Measurements from ENCODE around the gene NHSL1.

The NHSL1 gene

GRCh38 chr6:138499303-138500018 is at the start of gene NHSL1:
TSS of gene NHSL1 (minus strand) at chr6:138499494. CDS start at chr6:138499290, 204 bp downstream.
- DNase-seq (ENCODE audit: low read depth), result no peak

- DNase-seq (ENCODE audit: low read depth), result no peak
These were observed 47.5 kb upstream of the NHSL1 start for GRCh38 chr6:138546733-138547185.

- no peak for DNase-seq (ENCODE audit: low read depth)
These were observed 46.3 kb upstream of the NHSL1 start for GRCh38 chr6:138545621-138545980.

GRCh38 chr6:138544501-138544900 is 45.2 kb upstream of the NHSL1 start:
- no peak for DNase-seq (ENCODE audit: low read depth)

- no peak for DNase-seq (ENCODE audit: low read depth)
These were observed 44.4 kb upstream of the NHSL1 start for GRCh38 chr6:138543657-138544056.

- no peak for DNase-seq (ENCODE audit: low read depth)
These were observed 42.7 kb upstream of the NHSL1 start for GRCh38 chr6:138541823-138542481.

- DNase-seq (ENCODE audit: low read depth), result no peak
These were observed 41.2 kb upstream of the NHSL1 start for GRCh38 chr6:138540468-138540867.

GRCh38 chr6:138539876-138540275 is 40.6 kb upstream of the NHSL1 start:
- no peak for DNase-seq (ENCODE audit: low read depth)

GRCh38 chr6:138538390-138539031 is 39.2 kb upstream of the NHSL1 start:
- no peak for DNase-seq (ENCODE audit: low read depth)

GRCh38 chr6:138537106-138537505 is 37.8 kb upstream of the NHSL1 start:
- DNase-seq (ENCODE audit: low read depth), result no peak

- no peak for DNase-seq (ENCODE audit: low read depth)
These were observed 36.6 kb upstream of the NHSL1 start for GRCh38 chr6:138535728-138536455.

GRCh38 chr6:138533667-138534066 is 34.4 kb upstream of the NHSL1 start:
- DNase-seq (ENCODE audit: low read depth), result no peak

GRCh38 chr6:138531387-138531786 is 32.1 kb upstream of the NHSL1 start:
- no peak for DNase-seq (ENCODE audit: low read depth)

- DNase-seq (ENCODE audit: low read depth), result no peak
These were observed 30.2 kb upstream of the NHSL1 start for GRCh38 chr6:138529478-138529877.

- no peak for DNase-seq (ENCODE audit: low read depth)
These were observed 29.7 kb upstream of the NHSL1 start for GRCh38 chr6:138528956-138529355.

GRCh38 chr6:138528137-138528536 is 28.8 kb upstream of the NHSL1 start:
- no peak for DNase-seq (ENCODE audit: low read depth)

GRCh38 chr6:138527411-138528088 is 28.3 kb upstream of the NHSL1 start:
- no peak for DNase-seq (ENCODE audit: low read depth)

GRCh38 chr6:138526822-138527235 is 27.5 kb upstream of the NHSL1 start:
- no peak for DNase-seq (ENCODE audit: low read depth)

GRCh38 chr6:138525355-138525754 is 26.1 kb upstream of the NHSL1 start:
- no peak for DNase-seq (ENCODE audit: low read depth)

GRCh38 chr6:138524526-138524925 is 25.2 kb upstream of the NHSL1 start:
- no peak for DNase-seq (ENCODE audit: low read depth)

- no peak for DNase-seq (ENCODE audit: low read depth)
These were observed 24.3 kb upstream of the NHSL1 start for GRCh38 chr6:138523347-138524210.

All from activated T-cell treated with anti-CD3 and anti-CD28 coated beads for 24 hours (primary cell).